Measurements from ENCODE around the gene GTF2F2. TPM values are rescaled to one million over a fixed set of nuclear protein-coding genes. Genes with fewer than 3 reads are reported as not detected.

Gene GTF2F2
- total RNA-seq, 1 donor from 2014 or later, result 22.6 TPM

DNA sequence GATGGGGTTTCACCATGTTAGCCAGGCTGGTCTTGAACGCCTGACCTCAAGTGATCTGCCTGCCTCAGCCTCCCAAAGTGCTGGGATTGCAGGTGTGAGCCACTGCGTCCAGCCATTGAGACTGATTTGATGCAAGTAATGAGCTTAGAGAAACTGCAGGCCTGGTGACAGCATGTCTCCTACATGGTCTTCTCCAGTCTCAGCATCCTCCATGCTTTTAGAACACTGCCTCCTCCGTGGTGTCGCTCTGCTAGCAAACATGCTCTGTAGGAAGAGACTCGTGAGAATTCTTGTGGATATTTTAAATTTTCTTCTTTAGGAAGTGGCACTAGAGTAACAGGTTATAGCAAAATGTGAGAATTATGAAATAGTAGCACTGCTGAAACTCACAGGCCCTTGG lies 183.6 kb downstream of the GTF2F2 start:
- DNase-seq, result no peak

DNA sequence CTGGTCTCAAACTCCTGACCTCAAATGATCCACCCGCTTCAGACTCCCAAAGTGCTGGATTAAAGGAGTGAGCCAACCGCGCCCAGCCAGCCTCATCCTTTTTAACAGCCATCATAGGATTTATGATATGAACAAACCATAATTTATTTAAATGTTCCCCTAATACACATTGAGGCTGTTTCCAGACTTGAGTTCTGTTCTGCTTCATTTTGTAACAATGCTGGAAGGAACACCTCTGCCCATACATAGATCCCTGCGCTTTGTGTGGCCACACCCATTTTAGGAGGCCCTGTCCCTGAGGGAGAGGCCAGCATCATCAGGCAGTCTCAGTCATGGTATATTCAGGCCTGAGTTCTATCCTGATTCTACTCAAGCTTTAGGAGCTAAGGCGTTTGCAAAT lies 184.8 kb downstream of the GTF2F2 start:
- DNase-seq, result no peak

DNA sequence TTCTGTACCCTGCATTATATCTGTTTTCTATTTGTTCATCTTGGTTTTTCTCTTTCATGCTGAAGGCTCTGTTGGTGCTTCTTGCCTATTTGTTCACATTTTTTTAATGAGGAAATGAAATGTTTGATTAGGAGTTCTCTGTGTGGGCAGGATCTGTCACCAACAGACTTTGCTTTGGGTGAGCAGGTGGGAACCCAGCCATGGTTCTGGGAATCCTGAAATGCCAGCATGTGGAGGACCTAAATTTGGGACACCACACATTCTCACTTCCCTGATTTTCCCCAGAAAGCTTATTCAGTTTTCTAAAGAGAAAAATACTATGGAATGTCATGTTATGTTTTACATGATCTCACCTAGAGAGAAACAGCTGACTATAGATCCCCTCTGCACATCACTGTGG lies 186.7 kb downstream of the GTF2F2 start:
- DNase-seq, result no peak

DNA sequence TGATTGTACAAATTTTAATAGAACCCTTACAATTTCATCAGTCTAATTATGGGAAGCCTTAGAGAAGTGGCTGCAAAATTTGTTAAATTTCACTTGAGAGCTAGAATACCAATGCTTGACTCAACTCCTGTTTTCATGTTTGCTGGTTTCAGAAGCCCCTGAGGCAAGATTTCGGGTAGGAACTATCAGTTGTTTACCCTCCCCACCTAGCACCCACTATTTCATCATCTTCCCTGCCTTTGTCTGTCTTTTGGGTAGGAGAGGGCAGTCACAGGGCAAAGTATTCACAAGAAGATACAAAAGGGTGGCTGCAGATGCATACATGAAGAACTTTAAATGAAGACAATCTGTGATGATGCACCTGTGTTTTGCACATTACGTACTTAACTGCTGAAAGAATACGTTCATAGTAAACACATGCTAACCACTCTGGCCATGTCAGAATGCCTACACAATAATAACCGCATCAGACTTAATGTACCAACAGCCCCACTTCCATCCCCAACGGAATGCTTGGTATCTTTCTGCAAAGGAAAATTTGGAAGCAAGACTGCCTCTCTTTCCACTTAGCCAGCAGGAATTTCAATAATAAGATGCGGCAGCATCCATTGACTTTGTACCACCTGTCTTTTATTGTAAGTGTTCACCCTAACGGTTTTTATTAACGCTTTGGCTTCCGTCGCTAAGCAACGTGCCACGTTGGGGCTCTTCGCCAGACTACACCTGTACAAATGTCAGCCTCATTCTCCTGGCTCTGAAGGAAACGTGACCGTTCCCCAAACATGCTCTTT lies 190.2 kb downstream of the GTF2F2 start:
- DNase-seq, result no peak

DNA sequence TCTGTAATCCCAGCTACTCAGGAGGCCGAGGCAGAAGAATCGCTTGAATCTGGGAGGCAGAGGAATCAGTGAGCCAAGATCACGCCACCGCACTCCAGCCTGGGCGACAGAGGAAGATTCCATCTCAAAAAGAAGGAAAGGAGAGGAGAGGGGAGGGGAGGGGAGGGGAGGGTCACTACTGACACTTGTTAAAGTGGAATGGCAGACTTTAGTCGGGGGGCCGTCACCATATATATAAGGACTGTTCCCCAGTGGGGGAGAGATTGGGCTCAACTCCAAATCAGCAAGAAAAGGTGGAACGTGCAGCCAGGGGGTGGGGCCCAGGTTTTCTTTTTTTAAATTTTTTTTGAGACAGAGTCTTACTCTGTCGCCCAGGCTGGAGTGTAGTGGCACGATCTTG lies 194.5 kb downstream of the GTF2F2 start:
- no peak for DNase-seq

DNA sequence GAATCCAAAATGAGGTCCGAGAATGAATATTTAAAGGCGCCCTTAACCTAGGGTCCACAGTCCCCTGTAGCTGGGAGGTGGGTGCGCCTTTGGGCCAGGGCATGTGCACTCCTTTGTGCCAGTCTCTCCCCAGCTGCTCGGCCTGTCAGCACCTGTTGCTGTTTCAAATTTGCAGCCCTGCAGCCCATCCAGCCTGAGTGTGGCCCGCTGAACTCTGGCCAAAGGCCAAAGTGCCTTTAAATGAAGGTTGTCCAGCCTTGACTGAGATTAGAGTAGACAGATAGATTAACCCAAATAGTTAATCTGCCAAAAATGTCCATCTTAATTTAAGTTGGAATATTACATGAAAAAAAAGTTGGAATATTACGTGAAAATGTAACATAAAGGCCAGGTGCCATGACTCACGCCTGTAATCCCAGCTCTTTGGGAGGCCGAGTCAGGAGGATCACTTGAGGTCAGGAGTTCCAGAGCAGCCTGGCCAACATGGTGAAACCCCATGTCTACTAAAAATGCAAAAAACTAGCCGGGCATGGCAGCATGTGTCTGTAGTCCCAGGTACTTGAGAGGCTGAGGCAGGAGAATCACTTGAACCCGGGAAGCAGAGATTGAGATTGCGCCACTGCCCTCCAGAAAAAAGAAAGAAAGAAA lies 195.3 kb downstream of the GTF2F2 start:
- DNase-seq, result no peak

DNA sequence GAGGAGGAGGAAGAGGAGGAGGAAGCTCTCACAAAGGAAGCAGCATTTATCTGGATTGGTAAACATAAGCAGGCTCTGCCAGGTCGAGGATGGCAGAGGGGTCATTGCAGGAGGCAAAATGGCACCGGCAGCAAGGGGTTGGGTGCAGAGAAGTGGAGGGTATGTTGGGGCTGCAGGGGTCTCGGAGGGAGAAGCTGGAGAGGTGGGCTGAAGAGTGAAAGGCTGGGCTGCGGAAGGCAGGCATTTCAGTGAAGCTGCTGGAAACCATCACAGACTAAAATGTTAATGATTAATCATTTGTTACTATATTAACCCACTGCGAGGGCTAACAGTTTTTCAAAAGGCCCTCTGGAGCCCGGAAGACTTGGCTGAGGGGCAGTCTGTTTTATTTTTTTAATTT lies 196.0 kb downstream of the GTF2F2 start:
- no peak for DNase-seq

DNA sequence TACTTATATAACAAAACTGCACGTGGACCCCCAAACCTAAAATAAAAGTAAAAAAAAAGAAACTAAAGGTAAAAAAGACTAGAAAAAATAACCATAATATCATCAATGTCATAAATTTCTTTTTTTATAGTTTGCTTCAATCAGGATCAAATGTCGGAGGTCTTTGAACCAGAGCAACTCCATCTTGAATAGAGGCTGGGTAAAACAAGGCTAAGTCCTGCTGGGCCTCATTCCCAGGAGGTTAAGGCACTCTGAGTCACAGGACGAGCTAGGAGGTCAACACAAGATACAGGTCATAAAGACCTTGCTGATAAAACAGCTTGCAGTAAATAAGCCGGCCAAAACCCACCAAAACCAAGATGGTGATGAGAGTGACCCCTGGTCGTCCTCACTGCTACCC lies 196.7 kb downstream of the GTF2F2 start:
- no peak for DNase-seq

DNA sequence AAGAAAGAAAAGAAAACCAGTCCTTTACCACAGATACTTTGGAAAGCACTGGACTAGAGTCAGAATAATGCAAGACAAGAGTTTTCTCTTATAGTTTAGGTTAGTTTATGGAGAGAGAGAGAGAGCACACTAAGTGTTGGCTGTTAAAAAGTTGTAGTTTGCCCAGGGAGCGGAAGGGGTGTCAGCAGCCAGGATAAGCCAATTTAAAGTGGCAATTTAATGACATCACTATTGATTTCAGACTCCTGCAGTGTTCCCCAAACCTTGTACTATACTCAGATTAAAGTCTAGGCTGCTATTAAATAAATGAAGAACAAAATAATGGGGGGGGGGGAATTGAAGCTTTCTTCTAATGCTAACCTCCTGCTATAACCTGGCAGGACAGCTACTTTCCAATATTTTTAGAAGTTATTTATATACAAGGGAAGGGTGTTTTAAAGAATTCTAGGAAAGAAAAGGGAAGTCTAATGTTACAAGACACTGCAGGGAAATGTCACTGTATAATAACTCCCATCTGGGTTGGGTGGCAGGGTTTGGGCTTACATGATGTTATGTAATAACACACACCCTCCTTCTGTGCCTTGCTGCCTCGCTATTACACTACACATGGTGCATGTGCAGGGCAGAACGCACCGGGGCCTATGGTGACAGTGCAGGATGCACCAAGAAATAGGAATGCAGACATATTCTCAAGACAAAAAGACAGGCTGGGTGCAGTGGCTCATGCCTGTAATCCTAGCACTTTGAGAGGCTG lies 200.7 kb downstream of the GTF2F2 start:
- no peak for DNase-seq

DNA sequence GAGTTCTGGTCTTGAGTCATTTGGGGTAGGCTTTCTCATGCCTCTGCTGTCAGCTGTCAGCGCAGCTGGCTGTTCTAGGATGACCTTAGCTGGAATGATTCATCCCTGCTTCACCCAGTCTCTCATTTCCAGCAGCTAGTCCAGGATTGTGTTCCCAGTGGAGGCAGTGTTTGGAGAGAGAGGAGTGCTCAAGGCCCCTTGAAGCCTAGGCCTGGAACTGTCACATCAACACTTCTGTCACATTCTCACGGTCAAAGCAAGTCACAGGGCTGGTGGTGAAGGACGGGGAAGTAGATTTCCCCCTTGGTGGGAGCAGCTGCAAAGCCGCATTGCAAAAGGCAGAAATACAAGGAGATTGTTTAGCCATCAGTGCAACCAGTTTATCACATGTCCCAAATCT lies 205.5 kb downstream of the GTF2F2 start:
- DNase-seq, result peak; percentile 28

DNA sequence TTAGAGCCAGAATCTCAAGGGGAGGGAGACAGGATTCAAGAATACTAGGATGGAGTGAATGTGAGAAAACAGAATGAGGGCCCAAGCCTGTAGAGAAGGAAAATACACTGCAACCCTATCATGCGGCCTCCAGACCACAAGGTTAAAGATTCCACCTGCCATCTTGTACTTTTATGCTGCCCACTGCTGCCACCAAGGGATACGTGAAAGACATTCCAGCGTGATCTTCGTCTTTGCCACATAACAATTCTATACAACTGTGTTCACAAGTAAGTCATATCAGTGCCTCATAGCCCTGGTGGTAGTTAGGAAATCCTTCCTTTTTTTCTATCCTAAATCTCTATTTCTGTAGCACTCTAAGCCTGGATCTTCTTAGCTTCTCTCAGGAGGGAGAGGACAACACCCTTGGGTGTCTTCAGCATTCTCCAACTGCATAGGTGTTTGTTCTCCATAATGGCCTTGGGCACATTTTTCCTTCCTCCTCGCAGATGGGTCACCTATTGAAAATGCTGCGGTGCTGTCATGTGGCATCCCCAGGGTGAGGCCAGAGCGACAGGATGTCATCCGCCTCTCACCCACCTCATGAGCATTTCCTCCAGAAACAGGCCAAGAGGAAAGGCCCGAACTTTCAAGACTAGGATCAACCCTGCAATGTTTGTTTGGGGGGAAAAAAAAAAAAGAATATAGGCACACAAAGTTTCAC lies 207.1 kb downstream of the GTF2F2 start:
- no peak for DNase-seq

DNA sequence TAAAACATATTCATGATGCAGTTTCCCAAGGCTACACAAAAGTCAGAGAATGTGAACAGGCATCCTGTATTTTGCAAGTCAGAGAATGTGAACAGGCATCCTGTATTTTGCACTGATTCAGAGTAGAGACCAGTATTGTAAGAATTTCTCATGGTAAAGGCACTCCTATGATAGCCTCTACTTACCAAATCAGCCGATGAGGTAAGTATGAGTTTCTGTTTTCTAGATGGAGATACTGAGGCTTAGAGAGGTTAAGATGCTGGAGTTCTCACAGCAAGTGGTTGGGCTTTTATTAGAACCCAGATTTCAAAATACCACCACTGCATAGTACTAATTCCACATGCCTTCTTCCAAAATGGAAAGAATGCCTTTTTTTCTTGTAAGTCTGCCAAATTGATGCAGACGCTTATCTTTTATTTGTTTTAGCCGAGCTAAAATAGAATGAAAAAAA lies 208.4 kb downstream of the GTF2F2 start:
- DNase-seq, result no peak

DNA sequence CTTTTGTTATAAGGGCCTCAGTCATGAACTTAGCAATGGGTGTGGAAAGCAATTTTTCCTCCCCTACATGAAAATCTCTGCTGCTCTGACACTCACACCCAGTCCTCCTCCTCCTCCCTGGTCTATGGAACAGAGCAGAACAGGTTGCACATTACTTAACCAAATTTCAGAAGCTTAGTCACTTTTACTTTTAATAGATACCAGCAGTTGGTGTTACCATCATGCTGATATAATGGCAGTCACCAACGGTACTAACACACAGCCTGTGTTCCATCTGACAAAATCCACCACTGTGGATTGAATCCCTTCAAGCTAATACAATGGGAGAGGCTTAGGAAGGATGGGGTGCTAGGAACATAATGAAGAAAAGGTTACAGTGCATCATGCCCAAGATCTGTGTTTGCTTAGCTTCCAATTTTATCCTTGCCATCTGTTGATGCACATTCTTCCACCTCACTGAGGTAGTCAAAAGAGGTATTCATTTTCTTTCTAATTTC lies 210.9 kb downstream of the GTF2F2 start:
- no peak for DNase-seq

DNA sequence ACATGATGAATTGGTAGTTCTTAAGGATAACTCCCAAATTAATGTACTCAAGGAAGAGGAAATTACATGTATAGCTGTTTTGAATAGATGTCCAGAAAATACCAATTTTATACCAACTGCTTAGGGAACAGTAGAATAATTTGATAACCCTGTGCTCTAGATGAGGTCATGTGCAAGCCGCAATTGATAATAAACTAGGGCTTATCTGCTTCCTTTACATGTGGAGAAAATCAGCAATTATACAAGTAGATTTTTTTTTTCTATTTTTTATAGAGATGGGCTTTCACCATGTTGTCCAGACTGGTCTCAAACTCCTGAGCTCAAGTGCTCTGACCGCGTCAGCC lies 211.4 kb downstream of the GTF2F2 start:
- DNase-seq, result no peak

DNA sequence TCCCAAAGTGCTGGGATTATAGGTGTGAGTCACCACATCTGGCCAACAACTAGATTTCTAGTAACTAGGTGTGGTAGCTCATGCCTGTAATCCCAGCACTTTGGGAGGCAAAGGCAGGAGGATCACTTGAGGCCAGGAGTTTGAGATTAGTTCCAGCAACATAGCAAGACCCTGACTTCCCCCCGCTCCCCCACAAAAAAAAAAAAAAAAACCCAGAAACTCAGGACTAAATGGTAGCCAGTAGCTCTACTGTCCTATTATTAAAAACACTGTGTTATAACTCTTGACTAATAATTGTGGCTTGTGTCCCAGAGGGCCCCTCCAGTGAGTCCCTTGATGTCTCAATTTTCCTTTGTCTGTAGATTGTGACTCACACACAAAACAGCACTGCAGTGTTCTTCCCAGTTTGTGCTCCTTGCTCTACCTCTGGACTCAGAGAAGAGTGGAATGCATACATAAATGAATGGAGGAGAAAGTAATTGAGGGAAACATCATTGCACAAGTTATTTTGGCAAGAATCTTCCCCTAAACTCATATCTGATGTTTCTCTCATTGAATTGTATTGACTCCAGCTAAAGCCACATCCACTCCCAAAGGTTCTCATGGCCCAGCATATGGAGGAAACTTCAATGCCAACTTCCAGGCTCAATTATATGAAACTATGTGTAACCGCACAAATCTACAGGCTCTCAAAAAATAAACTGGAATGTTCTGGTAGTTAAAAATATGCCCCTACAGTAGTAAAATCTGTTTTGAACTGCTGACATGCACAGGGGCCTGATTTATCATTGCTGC lies 211.9 kb downstream of the GTF2F2 start:
- DNase-seq, result peak; percentile 30

DNA sequence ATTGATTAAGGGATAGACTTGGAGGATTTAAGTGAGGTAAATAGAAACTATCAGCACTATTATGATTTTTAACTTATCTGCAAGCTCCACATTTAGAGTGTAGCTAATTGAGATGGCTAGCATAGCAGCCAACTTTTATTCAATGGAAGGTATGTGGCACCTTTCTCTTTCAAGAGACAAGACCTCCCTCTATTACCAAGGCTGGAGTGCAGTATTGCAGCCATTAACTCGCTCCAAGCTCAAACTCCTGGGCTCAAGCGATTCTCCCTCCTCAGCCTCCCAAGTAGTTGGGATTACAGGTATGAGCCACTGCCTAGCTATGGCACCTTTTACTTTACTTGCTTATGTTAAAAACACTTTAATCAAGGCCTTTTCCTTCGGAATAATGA lies 212.5 kb downstream of the GTF2F2 start:
- DNase-seq, result no peak

DNA sequence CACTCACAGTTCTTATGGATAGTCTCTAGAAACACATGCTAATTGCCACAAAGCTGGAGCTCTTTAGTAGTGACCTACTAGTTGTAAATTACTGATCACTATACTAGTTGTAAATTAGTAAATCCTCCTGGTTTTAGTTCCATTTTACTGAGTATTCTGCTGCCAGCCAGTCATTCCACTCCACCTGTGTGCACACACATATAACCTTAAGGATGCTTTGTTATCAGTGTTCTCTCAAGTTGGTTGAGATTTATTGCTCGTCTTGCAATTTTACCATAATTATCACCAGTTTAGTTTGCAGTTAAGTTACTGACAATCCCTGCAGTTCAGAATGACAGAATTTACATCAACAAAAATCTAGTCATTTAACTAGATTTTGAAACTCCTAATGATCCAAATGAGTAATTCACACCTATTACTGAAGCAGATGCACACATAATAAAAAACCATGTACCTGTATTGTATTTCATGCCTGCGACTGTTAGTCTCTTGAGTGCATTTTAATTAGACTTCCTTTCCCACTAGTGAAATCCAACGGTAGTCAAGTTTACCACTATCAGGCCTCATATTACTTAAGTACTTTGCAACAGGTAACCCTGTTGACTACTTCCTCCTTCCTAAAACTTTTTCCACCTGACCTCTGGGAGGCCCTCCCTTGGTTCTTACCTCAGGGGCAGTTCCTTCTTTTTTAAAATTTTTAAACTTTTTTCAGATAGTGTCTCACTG lies 213.1 kb downstream of the GTF2F2 start:
- no peak for DNase-seq

Measured in skin of body (tissue), 2 donors.